Neutrophil (primary cell): Measurements from ENCODE around the gene GATA2.

Experiments
- H3K27ac ChIP-seq: fragments of 200-600 bp; sonication (generic); 2 replicates; pipeline ENCODE4 v1.5.1; 2016; ENCODE audit warnings: mild to moderate bottlenecking, moderate library complexity
- H3K27me3 ChIP-seq: fragments of 200-600 bp; sonication (generic); 2 replicates; pipeline ENCODE4 v1.6.0; 2016; ENCODE audit warnings: mild to moderate bottlenecking
- H3K36me3 ChIP-seq: fragments of 200-600 bp; sonication (generic); 2 replicates; pipeline ENCODE4 v1.5.1; 2017
- H3K4me1 ChIP-seq, 2 experiments: fragments of 200-600 bp in 1 of 2; sonication (generic) in 1 of 2; 1 replicate in 1 of 2; 2 replicates in 1 of 2; pipeline versions ENCODE4 v1.5.1 to v1.6.1; 2013 to 2016; ENCODE audit warnings: low read depth in 1 of 2, low read length in 1 of 2, mild to moderate bottlenecking in 1 of 2, moderate library complexity in 1 of 2; ENCODE audit not compliant: control insufficient read depth in 1 of 2, insufficient read depth in 1 of 2
- H3K4me3 ChIP-seq, 2 experiments: fragments of 200-600 bp in 1 of 2; sonication (generic) in 1 of 2; 1 replicate in 1 of 2; 2 replicates in 1 of 2; pipeline ENCODE4 v1.5.1; 2013 to 2016; ENCODE audit warnings: low read depth in 1 of 2, low read length in 1 of 2, mild to moderate bottlenecking in 1 of 2, moderate library complexity in 1 of 2
- H3K9me3 ChIP-seq: fragments of 200-600 bp; sonication (generic); 2 replicates; pipeline ENCODE4 v1.5.1; 2016
- CTCF ChIP-seq: fragments of 200-600 bp; sonication (generic); IDR thresholded peaks from 2 replicates; pipeline ENCODE4 v1.5.1; 2016; ENCODE audit warnings: antibody characterized with exemption

GATA2 gene

DNA sequence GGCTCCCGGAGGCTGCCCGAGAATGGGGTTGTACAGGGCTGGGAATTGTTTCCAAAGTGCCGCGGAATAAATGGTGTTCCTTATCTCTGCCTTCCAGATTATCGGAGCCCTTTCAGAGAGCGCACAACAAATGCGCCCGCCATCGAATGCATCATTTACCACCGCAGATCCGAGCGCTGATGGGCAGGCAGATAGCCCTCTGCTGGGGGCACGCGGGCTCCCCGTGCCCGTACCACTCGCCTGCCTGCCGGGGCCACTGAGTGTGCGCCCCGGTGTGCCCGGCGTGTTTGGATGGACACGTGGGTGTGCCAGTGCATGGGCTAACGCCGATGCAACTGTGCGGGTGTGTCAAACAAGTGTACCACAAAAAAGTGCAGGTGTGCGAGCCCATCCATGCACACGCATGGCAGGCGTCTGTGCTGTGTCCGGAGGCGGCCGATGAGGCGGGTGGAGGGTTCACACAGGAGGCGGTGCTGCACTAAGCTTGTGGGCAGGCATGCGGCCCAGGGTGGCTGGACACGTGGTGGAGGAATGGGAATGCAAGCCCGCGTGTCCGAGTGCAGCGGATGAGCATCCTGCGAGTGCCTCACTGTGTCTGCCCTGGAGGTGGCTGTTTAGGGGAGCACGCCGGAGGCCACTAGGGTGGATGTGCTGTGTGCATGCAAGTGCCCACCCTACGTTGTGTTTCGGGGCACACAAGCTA, 3.8 kb upstream of the GATA2 start:
- Histone ChIP-seq H3K9me3 (no peaks in the 10 kb centered on the region), H3K36me3 (no peaks in the 10 kb centered on the region), H3K27me3 (peaks cover 89% of the 10 kb centered on the region), H3K4me1 (peaks cover 9 to 23% of the 10 kb centered on the region in 2 experiments), H3K27ac (no peak overlapping the region), H3K4me3 (no peak overlapping the region)
- TF ChIP-seq CTCF, result no peak

DNA sequence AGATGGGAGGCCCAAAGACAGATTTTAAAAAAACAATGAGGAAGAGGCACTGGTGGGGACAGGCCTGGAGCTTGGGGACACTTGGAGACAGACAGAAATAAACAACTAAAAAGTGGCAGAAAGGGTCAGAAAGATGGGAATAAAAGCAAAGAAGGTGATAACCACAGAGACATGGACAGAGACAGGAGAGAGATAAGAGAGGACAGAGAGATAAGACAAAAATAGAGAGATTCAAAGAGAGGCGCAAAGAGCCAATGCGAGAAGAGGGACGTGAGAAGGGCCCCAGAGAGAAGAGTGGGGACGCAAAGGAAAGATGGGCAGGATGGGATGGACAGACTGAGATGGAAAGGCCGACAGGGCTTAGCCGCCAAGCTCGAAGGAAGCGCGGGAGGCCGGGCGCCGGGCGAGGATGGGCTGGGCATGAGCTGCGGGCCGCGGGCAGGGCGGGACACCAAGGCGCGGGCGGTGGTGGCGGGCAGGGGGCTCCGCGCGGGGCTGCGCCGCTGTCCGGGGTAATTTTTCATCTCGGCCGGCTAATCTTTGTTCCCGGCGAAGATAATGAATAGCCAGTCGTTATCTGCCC, 3.1 kb upstream of the GATA2 start:
- TF ChIP-seq CTCF, result no peak
- no peaks in the 10 kb centered on the region for H3K9me3 ChIP-seq
- H3K4me1 ChIP-seq, result peaks cover 9 to 23% of the 10 kb centered on the region in 2 experiments
- H3K27me3 ChIP-seq, result peaks cover 95% of the 10 kb centered on the region
- H3K4me3 ChIP-seq, result no peak overlapping the region
- H3K36me3 ChIP-seq, result no peaks in the 10 kb centered on the region
- H3K27ac ChIP-seq, result no peak overlapping the region

- H3K4me1 ChIP-seq, result peaks cover 9 to 28% of the 10 kb centered on the region in 2 experiments
- H3K9me3 ChIP-seq, result no peaks in the 10 kb centered on the region
- TF ChIP-seq CTCF, result no peak
- no peak overlapping the region for H3K4me3 ChIP-seq
- H3K27me3 ChIP-seq, result peaks cover 99% of the 10 kb centered on the region
- H3K27ac ChIP-seq, result no peak overlapping the region
- H3K36me3 ChIP-seq, result no peaks in the 10 kb centered on the region
Measured at GRCh38 chr3:128495435-128495970, 2.5 kb upstream of the GATA2 start.

DNA sequence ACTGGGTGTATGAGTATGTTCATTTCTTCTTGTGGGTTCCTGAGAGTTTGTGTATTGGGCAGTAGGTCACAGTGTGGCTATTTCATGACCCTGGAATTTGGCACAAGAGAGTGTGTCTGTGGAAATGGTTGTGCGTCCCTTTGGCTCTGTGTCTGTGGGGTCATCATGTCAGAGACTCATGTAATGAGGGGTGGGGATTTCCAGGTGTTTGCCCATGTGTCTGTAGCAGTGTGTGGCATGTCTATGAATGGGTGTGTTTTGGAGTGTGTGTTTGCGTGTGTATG, 1.3 kb upstream of the GATA2 start:
- H3K4me1 ChIP-seq, result peaks cover 20 to 40% of the 10 kb centered on the region in 2 experiments
- peaks cover 100% of the 10 kb centered on the region for H3K27me3 ChIP-seq
- TF ChIP-seq CTCF, result no peak
- no peaks in the 10 kb centered on the region for H3K9me3 ChIP-seq
- no peaks in the 10 kb centered on the region for H3K36me3 ChIP-seq
- H3K4me3 ChIP-seq, result no peak overlapping the region
- no peak overlapping the region for H3K27ac ChIP-seq

DNA sequence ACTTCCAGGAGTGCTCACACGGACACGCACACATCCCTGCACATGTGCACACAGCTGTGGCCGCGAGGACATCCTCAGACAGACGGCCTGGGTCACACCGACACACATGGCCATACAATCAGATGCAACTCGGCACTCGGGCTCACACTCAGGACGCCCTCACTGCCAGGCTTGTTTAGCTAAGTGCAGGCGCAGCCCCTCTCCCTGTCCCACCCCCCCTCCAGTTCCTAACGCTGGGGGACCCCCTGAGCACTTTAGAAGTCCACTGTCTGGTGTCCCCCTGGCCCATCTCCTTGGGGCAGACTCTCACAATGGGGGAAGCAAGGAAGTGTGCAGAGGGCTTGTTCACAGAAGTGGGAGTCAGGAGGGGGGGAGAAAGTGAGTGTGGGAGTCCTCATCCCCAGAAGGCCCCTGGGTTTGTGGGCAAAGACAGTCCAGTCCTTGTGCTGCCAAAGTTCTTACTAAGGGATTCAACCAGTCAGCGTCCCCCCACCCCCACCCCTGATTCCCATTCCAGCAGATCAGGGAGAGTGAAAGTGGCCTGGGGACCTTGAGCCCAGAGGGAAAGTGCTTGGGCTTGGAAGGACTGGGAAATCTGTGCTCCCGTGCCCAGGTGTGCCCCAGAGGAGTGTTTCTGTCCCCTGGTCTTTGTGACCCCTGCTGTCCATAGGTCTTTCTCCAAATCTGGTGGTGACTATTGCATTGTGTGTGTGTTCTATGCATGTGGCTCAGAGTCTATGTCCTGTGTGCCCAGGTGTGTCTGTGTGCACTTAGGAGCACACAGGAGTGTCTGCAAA, 767 bp upstream of the GATA2 start:
- peaks cover 100% of the 10 kb centered on the region for H3K27me3 ChIP-seq
- no peaks in the 10 kb centered on the region for H3K36me3 ChIP-seq
- H3K27ac ChIP-seq, result no peak overlapping the region
- no peak for TF ChIP-seq CTCF
- no peaks in the 10 kb centered on the region for H3K9me3 ChIP-seq
- peaks cover 24 to 46% of the 10 kb centered on the region in 2 experiments for H3K4me1 ChIP-seq
- no peak overlapping the region for H3K4me3 ChIP-seq
